OCI-LY7 (cell line): ENCODE results near the gene DDX10. TPM values are rescaled to one million over a fixed set of nuclear protein-coding genes. Genes with fewer than 3 reads are reported as not detected.
"Not testable (repeated sequence)": the region's sequence is repeated elsewhere in the genome, so short reads cannot be mapped to it uniquely, and the experiment has no call there.

Experiments used
- BruUV-seq: library from RNA; stranded (reverse); fragments of 400-500 nt; replicated peaks from 2 replicates; lab custom pipeline; 2021; lab: Mats Ljungman, UMichigan
- CTCF ChIA-PET: fragments of 300-600 bp; sonication (Branson Sonifier 250); formaldehyde crosslinking; loops from one replicate; lab custom pipeline; 2022; ENCODE audit warnings: antibody characterized with exemption; ENCODE audit not compliant: unreplicated experiment; lab: Charles Lee
- POLR2A ChIA-PET: fragments of 300-600 bp; sonication (Branson Sonifier 250); formaldehyde crosslinking; loops from one replicate; lab custom pipeline; 2022; ENCODE audit warnings: antibody characterized with exemption; lab: Charles Lee
- DNase-seq: peaks from one replicate; pipeline ENCODE4 v3.0.0-alpha.2; 2015; ENCODE audit warnings: low spot score
- H2AFZ ChIP-seq: fragments of 200-600 bp; sonication (generic), shearing (Covaris generic); 2 replicates; pipeline ENCODE4 v1.6.1; 2014; ENCODE audit warnings: mild to moderate bottlenecking, antibody characterized with exemption, low read length, moderate library complexity
- H3K27ac ChIP-seq: fragments of 200-600 bp; sonication (generic); 2 replicates; pipeline ENCODE4 v1.5.1; 2014; ENCODE audit warnings: mixed run types, low read depth, mild to moderate bottlenecking, moderate library complexity, low read length, inconsistent platforms; ENCODE audit not compliant: poor library complexity, severe bottlenecking
- H3K36me3 ChIP-seq: fragments of 200-600 bp; sonication (generic); 2 replicates; pipeline ENCODE4 v1.6.1; 2014; ENCODE audit warnings: mild to moderate bottlenecking, antibody characterized with exemption, low read length, moderate library complexity, mixed read lengths; ENCODE audit not compliant: insufficient read depth
- H3K4me1 ChIP-seq: fragments of 200-600 bp; sonication (generic); 2 replicates; pipeline ENCODE4 v1.5.1; 2014; ENCODE audit warnings: mild to moderate bottlenecking, low read length; ENCODE audit not compliant: insufficient read depth, poor library complexity, severe bottlenecking
- H3K4me2 ChIP-seq: fragments of 200-600 bp; sonication (generic); 2 replicates; pipeline ENCODE4 v1.6.1; 2014; ENCODE audit warnings: mild to moderate bottlenecking, low read length
- H3K4me3 ChIP-seq: fragments of 200-600 bp; sonication (generic); 2 replicates; pipeline ENCODE4 v1.5.1; 2014; ENCODE audit warnings: mild to moderate bottlenecking, low read depth, low read length; ENCODE audit not compliant: poor library complexity, severe bottlenecking
- H3K79me2 ChIP-seq: fragments of 200-600 bp; sonication (generic); 2 replicates; pipeline ENCODE4 v1.6.1; 2016; ENCODE audit warnings: low read depth, mild to moderate bottlenecking, low read length, moderate library complexity, mixed read lengths; ENCODE audit not compliant: insufficient read depth
- H3K9me2 ChIP-seq: fragments of 200-600 bp; sonication (generic); 2 replicates; pipeline ENCODE4 v1.6.1; 2016; ENCODE audit warnings: mild to moderate bottlenecking, low read length, mixed read lengths; ENCODE audit not compliant: insufficient read depth
- H3K9me3 ChIP-seq: fragments of 200-600 bp; sonication (generic); 2 replicates; pipeline ENCODE4 v1.6.1; 2014; ENCODE audit warnings: mild to moderate bottlenecking, mixed run types, low read length, mixed read lengths
- H4K20me1 ChIP-seq: fragments of 200-600 bp; sonication (generic); 2 replicates; pipeline ENCODE4 v1.6.1; 2014; ENCODE audit warnings: mild to moderate bottlenecking, antibody characterized with exemption, low read length, moderate library complexity, mixed read lengths; ENCODE audit not compliant: insufficient read depth
- CTCF ChIP-seq: fragments of 200-600 bp; sonication (generic); conservative IDR thresholded peaks from 2 replicates; pipeline ENCODE4 v1.5.1; 2014; ENCODE audit warnings: mild to moderate bottlenecking, antibody characterized with exemption, low read length, moderate library complexity, mixed read lengths
- EZH2phosphoT487 ChIP-seq: fragments of 200-600 bp; sonication (generic); IDR thresholded peaks from 2 replicates; pipeline ENCODE4 v1.6.1; 2018; ENCODE audit warnings: low read depth, borderline replicate concordance, mild to moderate bottlenecking, mixed run types, antibody characterized with exemption, low read length, moderate library complexity, mixed read lengths
- intact Hi-C: fragments of 100-400 bp; cut with micrococcal nuclease; formaldehyde crosslinking; loops from one replicate; pipeline ENCODE4 v1.10.0; 2022; ENCODE audit not compliant: unreplicated experiment
- total RNA-seq, 2 experiments: library from RNA; depleted of rRNA in 1 of 2; stranded (reverse); fragments of >200 nt in 1 of 2; shearing (Covaris generic) in 1 of 2; gene quantifications; 2 replicates each; pipeline ENCODE4 v1.2.3, GENCODE V29; 2014 to 2022

The DDX10 gene
- total RNA-seq, 2 experiments from 2014 or later, result 46.5 to 48.7 TPM

- POLR2A ChIA-PET, result interaction anchor here (1.1 kb wide), 1 partner anchor 12 kb away, joined by 5 read pairs; no protein-coding TSS in a partner anchor
- intact Hi-C loops, result no loop called here
- DNase-seq, result peak; percentile 53
- Histone ChIP-seq H3K9me2 (no peaks in the 10 kb centered on the region), H3K9me3 (0 out of 2 replicates have a peak, but pooled peaks cover 3% of the 10 kb centered on the region), H3K4me2 (no peak overlapping the region), H3K79me2 (peaks cover 68% of the 10 kb centered on the region; the same call in 1 of the 2 replicates), H3K4me1 (peaks cover 14% of the 10 kb centered on the region), H2AFZ (no peak overlapping the region), H3K4me3 (no peak overlapping the region), H3K36me3 (peaks cover 73% of the 10 kb centered on the region), H3K27ac (no peak overlapping the region), H4K20me1 (0 out of 2 replicates have a peak, but pooled peaks cover 6% of the 10 kb centered on the region)
- CTCF ChIA-PET, result no interaction called here
- peak; percentile 88 for TF ChIP-seq CTCF
- TF ChIP-seq EZH2phosphoT487, result no peak
- BruUV-seq, result no TSS peak
Measured at GRCh38 chr11:108734956-108735559, 70.2 kb downstream of the DDX10 start.

GRCh38 chr11:108740132-108740531, 75.3 kb downstream of the DDX10 start:
- H3K27ac ChIP-seq, H3K4me2 ChIP-seq, BruUV-seq, DNase-seq, CTCF ChIA-PET, intact Hi-C loops, H3K9me2 ChIP-seq, H2AFZ ChIP-seq, H3K4me1 ChIP-seq, H4K20me1 ChIP-seq, POLR2A ChIA-PET, H3K4me3 ChIP-seq: not testable (repeated sequence)
- Histone ChIP-seq H3K79me2 (peaks cover 63% of the 10 kb centered on the region), H3K9me3 (peaks cover 17% of the 10 kb centered on the region; the same call in 1 of the 2 replicates), H3K36me3 (peaks cover 59% of the 10 kb centered on the region)

GRCh38 chr11:108743851-108744250, 79.0 kb downstream of the DDX10 start:
- Histone ChIP-seq H3K4me2 (no peak overlapping the region), H3K4me3 (no peak overlapping the region), H4K20me1 (no peaks in the 10 kb centered on the region), H3K36me3 (peaks cover 35% of the 10 kb centered on the region), H3K4me1 (no peaks in the 10 kb centered on the region), H3K9me2 (no peaks in the 10 kb centered on the region), H2AFZ (no peak overlapping the region), H3K9me3 (peaks cover 17% of the 10 kb centered on the region; the same call in 1 of the 2 replicates), H3K79me2 (peaks cover 29% of the 10 kb centered on the region), H3K27ac (no peak overlapping the region)
- TF ChIP-seq CTCF, result no peak
- no peak for TF ChIP-seq EZH2phosphoT487
- ChIA-PET CTCF (no interaction called here), POLR2A (interaction anchor here (1.1 kb wide), 1 partner anchor 15 kb away, joined by 4 read pairs; no protein-coding TSS in a partner anchor)
- intact Hi-C loops, result no loop called here
- no peak for DNase-seq
- no TSS peak for BruUV-seq
